B cell (primary cell): ENCODE results near the gene REM2. TPM values are rescaled to one million over a fixed set of nuclear protein-coding genes. Genes with fewer than 3 reads are reported as not detected.

ENCODE experiments used
- ATAC-seq: fragments of 200-7000 bp; cut with Tn5 transposase; one replicate; pipeline ENCODE4 v1.10.0; 2021; ENCODE audit warnings: low read depth, mild to moderate bottlenecking, moderate number of reproducible peaks, moderate library complexity
- CTCF ChIA-PET: fragments of 350-600 bp; sonication (Branson Sonifier 250); formaldehyde crosslinking; loops from one replicate; lab custom pipeline; 2021; ENCODE audit warnings: antibody characterized with exemption, inconsistent platforms; lab: Charles Lee
- POLR2A ChIA-PET: fragments of 350-600 bp; sonication (Branson Sonifier 250); formaldehyde crosslinking; loops from one replicate; lab custom pipeline; 2021; ENCODE audit warnings: antibody characterized with exemption; lab: Charles Lee
- DNase-seq: peaks from one replicate; pipeline ENCODE4 v3.0.0; 2013
- H2AFZ ChIP-seq: 2 replicates; pipeline ENCODE4 v1.6.1; 2012; ENCODE audit warnings: mild to moderate bottlenecking, low read depth, low read length; ENCODE audit not compliant: insufficient read depth, poor library complexity, severe bottlenecking
- H3K27ac ChIP-seq, 2 donors: 1 replicate in 1 of 2; 2 replicates in 1 of 2; pipeline ENCODE4 v1.5.1; 2012 to 2013; ENCODE audit warnings: low read length in 2 of 2, mild to moderate bottlenecking in 2 of 2, moderate library complexity in 1 of 2
- H3K27me3 ChIP-seq, 4 experiments: fragments of 200-600 bp in 1 of 4; sonication (generic) in 1 of 4; replicated peaks in 1 of 4; 1 replicate in 2 of 4; 2 replicates in 2 of 4; pipeline versions ENCODE4 v1.6.1 to v1.7.0; 2013 to 2016; ENCODE audit warnings: low read length in 3 of 4, mild to moderate bottlenecking in 2 of 4, mixed read lengths in 1 of 4, moderate library complexity in 1 of 4; ENCODE audit not compliant: insufficient read depth in 4 of 4, control insufficient read depth in 3 of 4; ENCODE audit errors: control extremely low read depth in 1 of 4
- H3K36me3 ChIP-seq, 2 experiments: replicated peaks in 1 of 2; 1 replicate in 1 of 2; 2 replicates in 1 of 2; pipeline versions ENCODE4 v1.6.1 to v1.7.1; 2013; ENCODE audit warnings: low read length in 1 of 2; ENCODE audit not compliant: insufficient read depth in 2 of 2, control insufficient read depth in 1 of 2; ENCODE audit errors: control extremely low read depth in 1 of 2, extremely low read depth in 1 of 2
- H3K4me1 ChIP-seq, 2 donors: fragments of 200-600 bp in 1 of 2; sonication (generic) in 1 of 2; 1 replicate in 1 of 2; 2 replicates in 1 of 2; pipeline versions ENCODE4 v1.5.1 to v1.6.1; 2013 to 2017; ENCODE audit warnings: low read length in 2 of 2; ENCODE audit not compliant: control insufficient read depth in 2 of 2, insufficient read depth in 2 of 2
- H3K4me2 ChIP-seq: replicated peaks from 2 replicates; pipeline ENCODE3; 2012; ENCODE audit warnings: mild to moderate bottlenecking, low read depth, low read length; ENCODE audit not compliant: poor library complexity, severe bottlenecking
- H3K4me3 ChIP-seq, 5 experiments: fragments of 200-600 bp in 1 of 5; sonication (generic) in 1 of 5; 1 replicate in 3 of 5; 2 replicates in 2 of 5; pipeline versions ENCODE4 v1.5.1 to v1.7.0; 2011 to 2016; ENCODE audit warnings: low read length in 4 of 5, mild to moderate bottlenecking in 4 of 5, low read depth in 2 of 5, control low read depth in 1 of 5, moderate library complexity in 1 of 5; ENCODE audit not compliant: insufficient read depth in 1 of 5; ENCODE audit errors: control extremely low read depth in 1 of 5, extremely low read depth in 1 of 5
- H3K79me2 ChIP-seq: fragments of 200-600 bp; sonication (generic); one replicate; pipeline ENCODE4 v1.6.0; 2016; ENCODE audit warnings: low read length; ENCODE audit not compliant: control insufficient read depth, insufficient read depth
- H3K9ac ChIP-seq: fragments of 200-600 bp; sonication (generic); 2 replicates; pipeline ENCODE4 v1.6.1; 2017; ENCODE audit warnings: mild to moderate bottlenecking, low read length, moderate library complexity
- H3K9me3 ChIP-seq, 3 donors: one replicate each; pipeline versions ENCODE4 v1.6.1 to v1.7.1; 2013; ENCODE audit warnings: low read length in 2 of 3; ENCODE audit not compliant: control insufficient read depth in 2 of 3, insufficient read depth in 1 of 3; ENCODE audit errors: control extremely low read depth in 1 of 3
- H4K20me1 ChIP-seq: 2 replicates; pipeline ENCODE4 v1.6.0; 2012; ENCODE audit warnings: mild to moderate bottlenecking, low read length; ENCODE audit not compliant: insufficient read depth, control insufficient read depth, poor library complexity, severe bottlenecking
- H3K27ac Mint-ChIP-seq: one replicate; pipeline ENCODE4 v1.8.0; 2021; ENCODE audit warnings: mixed read lengths
- H3K27me3 Mint-ChIP-seq: one replicate; pipeline ENCODE4 v1.8.0; 2021; ENCODE audit warnings: mixed read lengths
- H3K4me1 Mint-ChIP-seq: one replicate; pipeline ENCODE4 v1.8.0; 2021; ENCODE audit warnings: mixed read lengths
- H3K4me3 Mint-ChIP-seq: one replicate; pipeline ENCODE4 v1.8.0; 2021; ENCODE audit warnings: mixed read lengths
- H3K9me3 Mint-ChIP-seq: one replicate; pipeline ENCODE4 v1.8.0; 2022; ENCODE audit warnings: mixed read lengths; ENCODE audit not compliant: insufficient read depth
- EZH2 ChIP-seq: IDR thresholded peaks from 2 replicates; pipeline ENCODE4 v1.6.1; 2012; ENCODE audit warnings: borderline replicate concordance, low read depth, mild to moderate bottlenecking, moderate library complexity, low read length; ENCODE audit not compliant: insufficient read depth, poor library complexity, severe bottlenecking
- WGBS: methylation state at CpG from one replicate; pipeline ENCODE4 v1.1.5; 2013; ENCODE audit warnings: missing lambda C conversion rate; ENCODE audit not compliant: insufficient coverage; 5-methylcytosine and 5-hydroxymethylcytosine counted together
- intact Hi-C: fragments of 100-400 bp; cut with micrococcal nuclease; formaldehyde crosslinking; loops from one replicate; pipeline ENCODE4 v1.10.0; 2022
- polyA plus RNA-seq: library from polyadenylated mRNA; depleted of rRNA; stranded (reverse); fragments of >200 nt; gene quantifications from 2 replicates; pipeline ENCODE4 v1.2.3, GENCODE V29; 2012
- total RNA-seq, 2 donors: library from RNA; stranded (reverse); fragments of 120-200 nt in 1 of 2; gene quantifications; 1 replicate in 1 of 2; 2 replicates in 1 of 2; pipeline versions ENCODE4 v1.2.3 to v1.2.4, GENCODE V29; 2013 to 2022
- TF ChIP-seq, protein P1 (sequence below): fragments of 200-600 bp; IDR thresholded peaks from one replicate; pipeline ENCODE4 v1.8.0; 2022; ENCODE audit warnings: antibody characterized with exemption, mild to moderate bottlenecking

REM2 gene
- total and polyA plus RNA-seq, 2 donors (not counting 1 experiment from before 2014, with no cell fraction given), result 5.6 to 12.9 TPM

DNA sequence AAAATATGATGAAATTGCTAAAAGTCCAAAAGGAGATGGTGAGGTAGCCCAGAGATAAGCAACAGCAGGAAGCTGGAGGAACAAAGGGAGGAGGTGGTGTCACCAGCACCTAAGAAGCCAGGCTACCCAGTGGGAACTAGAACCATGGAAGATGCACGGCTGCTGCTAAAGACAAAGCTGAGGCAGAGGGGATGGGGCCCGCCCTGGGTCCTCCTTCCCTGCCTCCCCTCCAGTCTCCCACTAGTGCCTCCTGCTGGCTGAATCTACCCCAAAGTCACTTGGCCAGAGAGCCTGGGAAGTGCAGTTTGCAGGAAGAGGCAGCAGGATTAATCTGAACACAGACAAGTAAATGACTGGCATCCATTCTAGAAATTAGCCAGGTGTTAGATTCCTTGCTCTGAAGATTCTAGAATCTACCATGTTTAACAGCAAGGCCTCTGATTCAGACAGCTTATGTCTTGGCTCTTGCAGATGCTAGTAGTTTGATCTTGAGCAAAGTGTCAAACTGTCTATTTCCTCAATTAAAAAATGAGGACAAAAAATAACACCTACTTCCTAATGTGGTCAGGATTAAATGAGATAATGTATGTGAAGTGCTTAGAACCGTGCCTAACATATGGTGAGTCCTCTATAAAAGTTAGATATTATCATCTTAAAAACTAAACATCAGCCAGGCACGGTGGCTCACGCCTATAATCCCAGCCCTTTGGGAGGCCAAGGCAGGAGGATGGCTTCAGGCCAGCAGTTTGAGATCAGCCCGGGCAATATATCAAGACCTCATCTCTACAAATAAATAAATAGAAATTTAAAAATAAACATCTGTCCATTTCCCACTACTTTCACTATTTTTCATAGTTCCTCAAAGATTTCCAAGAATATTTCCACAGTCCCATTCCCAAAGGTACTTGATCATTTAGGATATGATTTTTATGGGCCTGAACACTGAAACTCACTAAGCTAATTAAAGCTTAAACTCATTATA, 17.3 kb upstream of the REM2 start:
- Histone ChIP-seq H3K36me3 (no peaks in the 10 kb centered on the region), H3K9ac (no peak overlapping the region), H3K4me1 (peaks cover 7 to 12% of the 10 kb centered on the region in 2 donors), H3K27me3 (peaks cover 0 to 3% (median 0%) of the 10 kb centered on the region in 4 experiments), H3K4me3 (no peak overlapping the region), H2AFZ (no peak overlapping the region), H3K4me2 (no peak overlapping the region), H3K27ac (no peak overlapping the region), H4K20me1 (no peaks in the 10 kb centered on the region), H3K9me3 (no peaks in the 10 kb centered on the region), H3K79me2 (peaks cover 7% of the 10 kb centered on the region)
- H3K27me3 Mint-ChIP-seq, result no peaks in the 10 kb centered on the region
- intact Hi-C loops, result no loop called here
- H3K4me1 Mint-ChIP-seq, result peaks cover 4% of the 10 kb centered on the region
- no peaks in the 10 kb centered on the region for H3K9me3 Mint-ChIP-seq
- POLR2A ChIA-PET, result interaction anchor here (0.9 kb wide), 1 partner anchor 64 kb away, joined by 3 read pairs; the partner anchor contains the start of gene PRMT5
- 84% methylated on average over 2 of the region's 6 CpGs for WGBS
- ATAC-seq (no peak), DNase-seq (no peak)
- H3K27ac Mint-ChIP-seq, result no peak overlapping the region
- TF ChIP-seq, protein P1, sequence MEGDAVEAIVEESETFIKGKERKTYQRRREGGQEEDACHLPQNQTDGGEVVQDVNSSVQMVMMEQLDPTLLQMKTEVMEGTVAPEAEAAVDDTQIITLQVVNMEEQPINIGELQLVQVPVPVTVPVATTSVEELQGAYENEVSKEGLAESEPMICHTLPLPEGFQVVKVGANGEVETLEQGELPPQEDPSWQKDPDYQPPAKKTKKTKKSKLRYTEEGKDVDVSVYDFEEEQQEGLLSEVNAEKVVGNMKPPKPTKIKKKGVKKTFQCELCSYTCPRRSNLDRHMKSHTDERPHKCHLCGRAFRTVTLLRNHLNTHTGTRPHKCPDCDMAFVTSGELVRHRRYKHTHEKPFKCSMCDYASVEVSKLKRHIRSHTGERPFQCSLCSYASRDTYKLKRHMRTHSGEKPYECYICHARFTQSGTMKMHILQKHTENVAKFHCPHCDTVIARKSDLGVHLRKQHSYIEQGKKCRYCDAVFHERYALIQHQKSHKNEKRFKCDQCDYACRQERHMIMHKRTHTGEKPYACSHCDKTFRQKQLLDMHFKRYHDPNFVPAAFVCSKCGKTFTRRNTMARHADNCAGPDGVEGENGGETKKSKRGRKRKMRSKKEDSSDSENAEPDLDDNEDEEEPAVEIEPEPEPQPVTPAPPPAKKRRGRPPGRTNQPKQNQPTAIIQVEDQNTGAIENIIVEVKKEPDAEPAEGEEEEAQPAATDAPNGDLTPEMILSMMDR, result no peak
- TF ChIP-seq EZH2, result no peak
- no peak overlapping the region for H3K4me3 Mint-ChIP-seq
- CTCF ChIA-PET, result interaction anchor here (0.6 to 2.0 kb wide), 9 partner anchors 9 to 296 kb away, joined by 3 to 7 read pairs (median 4); no protein-coding TSS in a partner anchor
